H9 (cell line): ENCODE results near the gene SP100. TPM values are rescaled to one million over a fixed set of nuclear protein-coding genes. Genes with fewer than 3 reads are reported as not detected.

Experiments
- DNase-seq: peaks from one replicate; pipeline ENCODE4 v3.0.0-alpha.2; 2017
- H2AFZ ChIP-seq: one replicate; pipeline ENCODE4 v1.6.1; 2013; ENCODE audit warnings: mild to moderate bottlenecking, low read length, control low read depth, moderate library complexity
- H2AK5ac ChIP-seq: 2 replicates; pipeline ENCODE4 v1.6.1; 2013; ENCODE audit warnings: low read length, control low read depth, mixed read lengths; ENCODE audit not compliant: insufficient read length
- H2BK120ac ChIP-seq: one replicate; pipeline ENCODE4 v1.6.1; 2013; ENCODE audit warnings: low read depth, mild to moderate bottlenecking, low read length, control low read depth, inconsistent platforms; ENCODE audit not compliant: poor library complexity, severe bottlenecking
- H2BK12ac ChIP-seq: 2 replicates; pipeline ENCODE4 v1.6.1; 2013; ENCODE audit warnings: low read length, control low read depth, mixed read lengths, low read depth; ENCODE audit not compliant: insufficient read length
- H2BK15ac ChIP-seq: 2 replicates; pipeline ENCODE4 v1.6.1; 2013; ENCODE audit warnings: low read depth, low read length, control low read depth
- H2BK20ac ChIP-seq: one replicate; pipeline ENCODE4 v1.6.1; 2013; ENCODE audit warnings: low read depth, mild to moderate bottlenecking, low read length, control low read depth, inconsistent platforms; ENCODE audit not compliant: poor library complexity, severe bottlenecking
- H2BK5ac ChIP-seq: 2 replicates; pipeline ENCODE4 v1.6.1; 2013; ENCODE audit warnings: low read length, control low read depth, mixed read lengths; ENCODE audit not compliant: insufficient read length
- H3K14ac ChIP-seq: 2 replicates; pipeline ENCODE4 v1.6.1; 2013; ENCODE audit warnings: low read length, control low read depth; ENCODE audit not compliant: insufficient read depth
- H3K18ac ChIP-seq: 2 replicates; pipeline ENCODE4 v1.6.1; 2013; ENCODE audit warnings: low read depth, mild to moderate bottlenecking, mixed read lengths, low read length, control low read depth; ENCODE audit not compliant: insufficient read length
- H3K23ac ChIP-seq: 2 replicates; pipeline ENCODE4 v1.6.1; 2013; ENCODE audit warnings: low read length, control low read depth, mixed read lengths, low read depth; ENCODE audit not compliant: insufficient read length
- H3K23me2 ChIP-seq: 2 replicates; pipeline ENCODE4 v1.6.1; 2013; ENCODE audit warnings: low read depth, mild to moderate bottlenecking, mixed read lengths, low read length, control low read depth; ENCODE audit not compliant: insufficient read length, poor library complexity, severe bottlenecking
- H3K27ac ChIP-seq: 2 replicates; pipeline ENCODE4 v1.5.1; 2013; ENCODE audit warnings: low read length, control low read depth, mixed read lengths, low read depth; ENCODE audit not compliant: insufficient read length
- H3K27me3 ChIP-seq: 2 replicates; pipeline ENCODE4 v1.6.1; 2013; ENCODE audit warnings: low read length, control low read depth, inconsistent platforms; ENCODE audit not compliant: insufficient read depth
- H3K4ac ChIP-seq: 2 replicates; pipeline ENCODE4 v1.6.1; 2013; ENCODE audit warnings: low read depth, mild to moderate bottlenecking, control low read depth, inconsistent platforms, low read length, moderate library complexity
- H3K4me1 ChIP-seq: 2 replicates; pipeline ENCODE4 v1.6.1; 2013; ENCODE audit warnings: low read length, control low read depth, inconsistent platforms; ENCODE audit not compliant: insufficient read depth
- H3K4me2 ChIP-seq: 2 replicates; pipeline ENCODE4 v1.6.1; 2013; ENCODE audit warnings: low read length, control low read depth, mixed read lengths; ENCODE audit not compliant: insufficient read length, insufficient read depth
- H3K56ac ChIP-seq: 2 replicates; pipeline ENCODE4 v1.6.1; 2013; ENCODE audit warnings: low read depth, mild to moderate bottlenecking, mixed read lengths, low read length, control low read depth; ENCODE audit not compliant: insufficient read length
- H3K79me1 ChIP-seq: 2 replicates; pipeline ENCODE4 v1.6.1; 2013; ENCODE audit warnings: low read depth, mild to moderate bottlenecking, moderate library complexity, low read length, control low read depth, inconsistent platforms; ENCODE audit not compliant: insufficient read depth, poor library complexity, severe bottlenecking
- H3K79me2 ChIP-seq: 2 replicates; pipeline ENCODE4 v1.6.1; 2013; ENCODE audit warnings: low read length, control low read depth, inconsistent platforms; ENCODE audit not compliant: insufficient read depth
- H3K9ac ChIP-seq: 2 replicates; pipeline ENCODE4 v1.6.1; 2013; ENCODE audit warnings: low read length, control low read depth, mixed read lengths; ENCODE audit not compliant: insufficient read length; ENCODE audit errors: extremely low read depth
- H3K9me3 ChIP-seq: one replicate; pipeline ENCODE4 v1.6.1; 2013; ENCODE audit warnings: low read depth, low read length, inconsistent platforms; ENCODE audit not compliant: control insufficient read depth
- H3T11ph ChIP-seq: one replicate; pipeline ENCODE4 v1.6.1; 2013; ENCODE audit warnings: mild to moderate bottlenecking, low read length, control low read depth, inconsistent platforms
- H4K20me1 ChIP-seq: one replicate; pipeline ENCODE4 v1.6.1; 2013; ENCODE audit not compliant: control insufficient read depth, insufficient read length, insufficient read depth
- H4K5ac ChIP-seq: 2 replicates; pipeline ENCODE4 v1.6.1; 2013; ENCODE audit warnings: low read depth, mild to moderate bottlenecking, mixed read lengths, low read length, control low read depth; ENCODE audit not compliant: insufficient read length
- H4K8ac ChIP-seq: replicated peaks from 2 replicates; pipeline ENCODE4 v1.6.1; 2013; ENCODE audit warnings: low read length, control low read depth, mixed read lengths, low read depth; ENCODE audit not compliant: insufficient read length
- H4K91ac ChIP-seq: 2 replicates; pipeline ENCODE4 v1.6.1; 2013; ENCODE audit warnings: low read depth, mild to moderate bottlenecking, moderate library complexity, mixed read lengths, low read length, control low read depth; ENCODE audit not compliant: insufficient read length
- H3K27ac Mint-ChIP-seq, 3 experiments: 2 replicates in 2 of 3; 3 replicates in 1 of 3; pipeline ENCODE4 v1.8.0; 2020 to 2021; ENCODE audit warnings: mixed read lengths in 3 of 3, mild to moderate bottlenecking in 1 of 3, moderate library complexity in 1 of 3
- H3K27me3 Mint-ChIP-seq: 2 replicates; pipeline ENCODE4 v1.8.0; 2021; ENCODE audit warnings: low read depth, mild to moderate bottlenecking, moderate library complexity, mixed read lengths
- H3K36me3 Mint-ChIP-seq, 3 experiments: 2 replicates in 2 of 3; 3 replicates in 1 of 3; pipeline ENCODE4 v1.8.0; 2020 to 2021; ENCODE audit warnings: low read depth in 3 of 3, mixed read lengths in 3 of 3; ENCODE audit not compliant: insufficient read depth in 1 of 3
- H3K4me1 Mint-ChIP-seq, 2 experiments: 2 replicates each; pipeline ENCODE4 v1.8.0; 2020; ENCODE audit warnings: mixed read lengths in 2 of 2
- H3K4me3 Mint-ChIP-seq, 2 experiments: 2 replicates in 1 of 2; 3 replicates in 1 of 2; pipeline ENCODE4 v1.8.0; 2020 to 2021; ENCODE audit warnings: mild to moderate bottlenecking in 2 of 2, mixed read lengths in 2 of 2, moderate library complexity in 1 of 2
- H3K9me3 Mint-ChIP-seq, 2 experiments: 2 replicates in 1 of 2; 3 replicates in 1 of 2; pipeline ENCODE4 v1.8.0; 2020; ENCODE audit warnings: mild to moderate bottlenecking in 2 of 2, mixed read lengths in 2 of 2, moderate library complexity in 1 of 2
- CTCF ChIP-seq: fragments of 200-600 bp; sonication (generic); conservative IDR thresholded peaks from 3 replicates; pipeline ENCODE4 v1.8.0; 2021; ENCODE audit warnings: antibody characterized with exemption, mild to moderate bottlenecking
- WGBS: extraction: QIAGEN DNeasy Blood & Tissue Kit; methylation state at CpG from one replicate; pipeline ENCODE4 v1.1.7; 2013; ENCODE audit warnings: missing lambda C conversion rate, low lambda C conversion rate, mixed read lengths; ENCODE audit not compliant: insufficient read length; ENCODE audit errors: extremely low coverage; 5-methylcytosine and 5-hydroxymethylcytosine counted together
- total RNA-seq: library from RNA; stranded (reverse); gene quantifications from 2 replicates; pipeline ENCODE4 v1.2.1, GENCODE V29; 2021

Gene SP100
- total RNA-seq, 1 experiment from 2014 or later, result 0.28 TPM

- H3K9me3 Mint-ChIP-seq, result peaks cover 12 to 13% of the 10 kb centered on the region in 2 experiments; a peak in 4 of 5 replicates
- H3K4me1 ChIP-seq, result no peaks in the 10 kb centered on the region
- no peak overlapping the region for H2AFZ ChIP-seq
- no peak overlapping the region for H2BK12ac ChIP-seq
- H3K79me2 ChIP-seq, result no peaks in the 10 kb centered on the region
- no peak overlapping the region; a peak in 1 of 7 replicates for H3K27ac Mint-ChIP-seq
- H3T11ph ChIP-seq, result no peak overlapping the region
- no peak overlapping the region for H4K8ac ChIP-seq
- no peak overlapping the region for H3K56ac ChIP-seq
- no peak overlapping the region for H3K27ac ChIP-seq
- no peaks in the 10 kb centered on the region for H3K79me1 ChIP-seq
- H3K27me3 Mint-ChIP-seq, result no peaks in the 10 kb centered on the region
- H3K9ac ChIP-seq, result no peak overlapping the region
- no peak overlapping the region for H3K4me2 ChIP-seq
- H2AK5ac ChIP-seq, result no peak overlapping the region
- no peak for DNase-seq
- no peak overlapping the region for H2BK20ac ChIP-seq
- no peak overlapping the region for H3K23ac ChIP-seq
- no peak overlapping the region for H4K91ac ChIP-seq
- H3K4me1 Mint-ChIP-seq, result no peaks in the 10 kb centered on the region
- no peak for TF ChIP-seq CTCF
- WGBS, result no CpG with 5 or more reads among the region's 1 CpG
- H2BK5ac ChIP-seq, result no peak overlapping the region
- no peaks in the 10 kb centered on the region for H3K27me3 ChIP-seq
- H4K5ac ChIP-seq, result no peak overlapping the region
- no peak overlapping the region for H2BK15ac ChIP-seq
- H3K4me3 Mint-ChIP-seq, result no peak overlapping the region
- H3K18ac ChIP-seq, result no peak overlapping the region
- H4K20me1 ChIP-seq, result no peaks in the 10 kb centered on the region
- no peaks in the 10 kb centered on the region for H3K9me3 ChIP-seq
- H3K14ac ChIP-seq, result no peak overlapping the region
- no peak overlapping the region for H2BK120ac ChIP-seq
- H3K4ac ChIP-seq, result no peak overlapping the region
- H3K36me3 Mint-ChIP-seq, result peaks cover 0 to 4% (median 0%) of the 10 kb centered on the region in 3 experiments; a peak in 1 of 7 replicates
- no peaks in the 10 kb centered on the region for H3K23me2 ChIP-seq
Measured at GRCh38 chr2:230492107-230492506, 76.1 kb downstream of the SP100 start.
